K562 (cell line): ENCODE measurements around the gene TRNT1. TPM values are rescaled to one million over a fixed set of nuclear protein-coding genes. Genes with fewer than 3 reads are reported as not detected.

Experiments used
- CHD4 ChIP-seq: fragments of 200-600 bp; sonication (generic); IDR thresholded peaks from 3 replicates; pipeline ENCODE4 v1.6.1; 2012; ENCODE audit warnings: low read depth, mild to moderate bottlenecking, mixed read lengths, low read length, inconsistent platforms; ENCODE audit not compliant: insufficient read depth, insufficient replicate concordance, poor library complexity, severe bottlenecking
- EP300 ChIP-seq: IDR thresholded peaks from 2 replicates; pipeline ENCODE4 v1.6.1; 2012; ENCODE audit warnings: low read length, improper control_type of control experiment
- GABPB2 ChIP-seq: fragments of 250-450 bp; sonication (Bioruptor Pico); conservative IDR thresholded peaks from 2 replicates; pipeline ENCODE4 v1.5.1; 2021; ENCODE audit warnings: mild to moderate bottlenecking
- GTF2F1 ChIP-seq: IDR thresholded peaks from 2 replicates; pipeline ENCODE4 v1.6.1; 2011; ENCODE audit warnings: low read depth, low read length, improper control_type of control experiment
- JUN ChIP-seq, 2 experiments: sonication (generic) in 1 of 2; formaldehyde crosslinking in 1 of 2; IDR thresholded peaks; 2 replicates each; pipeline versions ENCODE4 v1.6.1 to v1.8.0; 2012 to 2022; ENCODE audit warnings: borderline replicate concordance in 2 of 2, mild to moderate bottlenecking in 2 of 2, improper control_type of control experiment in 1 of 2, low read depth in 1 of 2, low read length in 1 of 2, missing genetic modification reagents in 1 of 2
- MECOM ChIP-seq: fragments of 250-450 bp; sonication (Bioruptor Pico); IDR thresholded peaks from 2 replicates; pipeline ENCODE4 v1.8.0; 2022; ENCODE audit warnings: inconsistent platforms
- NFATC3 ChIP-seq: fragments of 450-650 bp; IDR thresholded peaks from 2 replicates; pipeline ENCODE4 v1.6.1; 2017; ENCODE audit warnings: mild to moderate bottlenecking
- NFIC ChIP-seq: fragments of 450-650 bp; IDR thresholded peaks from 2 replicates; pipeline ENCODE4 v1.6.1; 2017; ENCODE audit warnings: mild to moderate bottlenecking, inconsistent platforms
- POLR2AphosphoS5 ChIP-seq: IDR thresholded peaks from 2 replicates; pipeline ENCODE4 v1.6.1; 2011; ENCODE audit warnings: mild to moderate bottlenecking, low read depth, low read length, moderate library complexity; ENCODE audit not compliant: control insufficient read depth, insufficient read depth
- POLR2G ChIP-seq: fragments of 200-400 bp; formaldehyde crosslinking; IDR thresholded peaks from 2 replicates; pipeline ENCODE4 v1.6.1; 2017; ENCODE audit warnings: low read depth, mild to moderate bottlenecking, antibody characterized with exemption, low read length, moderate library complexity
- PRPF4 ChIP-seq: fragments of 200-400 bp; formaldehyde crosslinking; IDR thresholded peaks from one replicate; pipeline ENCODE4 v1.6.1; 2017; ENCODE audit warnings: low read length, low read depth, mild to moderate bottlenecking; ENCODE audit not compliant: insufficient read depth, poor library complexity, severe bottlenecking
- RBM14 ChIP-seq: fragments of 200-400 bp; formaldehyde crosslinking; IDR thresholded peaks from 2 replicates; pipeline ENCODE4 v1.6.1; 2018; ENCODE audit warnings: low read depth, mild to moderate bottlenecking, low read length, moderate library complexity, borderline replicate concordance; ENCODE audit not compliant: insufficient read depth
- RNF2 ChIP-seq: sonication (generic); IDR thresholded peaks from 2 replicates; pipeline ENCODE4 v1.6.1; 2016
- SFPQ ChIP-seq: fragments of 200-400 bp; formaldehyde crosslinking; IDR thresholded peaks from 2 replicates; pipeline ENCODE4 v1.6.1; 2017; ENCODE audit warnings: mild to moderate bottlenecking, low read depth, low read length, moderate library complexity
- SIN3B ChIP-seq: fragments of 450-650 bp; IDR thresholded peaks from 2 replicates; pipeline ENCODE4 v1.6.1; 2017; ENCODE audit warnings: low read depth, mild to moderate bottlenecking, moderate library complexity
- TAL1 ChIP-seq: fragments of 450-650 bp; IDR thresholded peaks from 2 replicates; pipeline ENCODE4 v1.6.1; 2016; ENCODE audit warnings: mild to moderate bottlenecking
- ZNF518B ChIP-seq: fragments of 250-450 bp; sonication (Bioruptor Pico); IDR thresholded peaks from 2 replicates; pipeline ENCODE4 v1.5.0; 2021; ENCODE audit warnings: mild to moderate bottlenecking, moderate library complexity
- polyA plus RNA-seq, 8 experiments: library from polyadenylated mRNA; depleted of rRNA in 4 of 8; stranded (reverse) in 5 of 8; unstranded in 3 of 8; fragments of >200 nt; fragmentation: Nextera tagmentation in 2 of 8; fragmentation: Illumina TruSeq in 1 of 8; extraction: Ambion mirVana in 2 of 8; extraction: Trizol in 1 of 8; gene quantifications; 2 replicates each; pipeline versions ENCODE4 v1.2.1 to v1.2.3, GENCODE V29; 2011 to 2014; ENCODE audit warnings: inconsistent platforms in 1 of 8, missing spikeins in 1 of 8
- total RNA-seq, 7 experiments: library from RNA; depleted of rRNA in 6 of 7; stranded (reverse); fragments of >200 nt in 6 of 7; fragmentation: Illumina TruSeq in 2 of 7; extraction: Trizol in 2 of 7; gene quantifications; 2 replicates each; pipeline versions ENCODE4 v1.2.1 to v1.2.3, GENCODE V29; 2011 to 2021; ENCODE audit warnings: low replicate concordance in 1 of 7
- TF ChIP-seq, protein P1 (sequence below): fragments of 450-650 bp; IDR thresholded peaks from 2 replicates; pipeline ENCODE4 v1.6.1; 2018; ENCODE audit warnings: mild to moderate bottlenecking, low read depth; ENCODE audit not compliant: partially characterized antibody

TRNT1 gene
- total and polyA plus RNA-seq, 9 of the 15 experiments (the other 6 are each of a cell fraction or from before 2014, with no cell fraction given): 38.1 to 58.2 (median 47.4) TPM

DNA sequence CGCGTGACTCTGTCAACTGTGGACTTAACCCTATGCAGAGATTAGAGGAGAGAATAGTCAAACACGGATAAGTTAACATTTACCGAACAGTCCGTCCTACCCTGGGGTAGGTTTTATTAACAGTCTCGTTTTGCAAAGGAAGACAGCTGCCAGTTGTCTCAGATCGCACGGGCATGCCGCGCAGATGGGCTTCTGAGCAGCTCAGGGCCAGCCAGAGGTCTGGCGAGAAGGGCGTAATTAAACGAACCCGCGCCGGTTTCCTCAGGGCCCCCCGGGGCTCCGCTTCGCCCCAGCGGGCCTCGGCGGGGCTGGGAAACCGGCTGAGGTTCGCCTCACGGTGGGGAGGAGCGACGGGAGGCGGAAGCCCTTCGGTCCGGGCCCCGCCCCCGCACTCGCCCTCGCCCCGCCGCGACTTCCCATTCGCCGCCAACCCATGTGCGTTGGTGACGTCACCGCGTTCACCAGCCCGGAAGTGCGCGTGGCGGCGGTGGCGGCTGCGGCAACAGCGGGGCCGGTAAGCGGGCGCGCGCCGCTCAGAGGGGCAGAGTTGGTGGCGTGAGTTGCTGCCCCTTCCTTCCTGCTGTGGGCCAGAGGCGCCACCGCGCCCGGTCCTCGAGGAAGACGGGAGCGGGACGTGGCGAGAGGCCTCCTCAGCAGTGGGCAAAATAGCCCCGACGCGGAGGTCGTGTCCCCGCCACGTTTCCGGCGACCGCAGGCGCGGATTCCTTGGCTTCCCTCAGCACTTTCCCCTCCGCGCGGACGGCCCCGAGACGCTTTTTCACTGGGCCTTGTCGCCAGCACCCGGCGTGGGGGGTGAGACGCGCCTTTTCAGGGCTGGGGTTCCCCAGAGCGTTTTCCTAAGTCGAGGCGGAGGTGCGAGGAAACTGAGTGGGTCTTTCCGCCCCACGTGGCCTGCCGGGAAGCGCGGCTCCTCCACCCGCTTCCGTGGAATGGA is at the start of gene TRNT1 (continued):
- TF ChIP-seq JUN (IDR thresholded peaks at IDR 0.05; ENCODE audit: borderline replicate concordance, low read depth, low read length): peak; percentile 93
- TF ChIP-seq JUN (CRISPR knock-in tag; IDR thresholded peaks at IDR 0.05; ENCODE audit: borderline replicate concordance): peak; percentile 98
- no peak; the same call in 1 of the 2 replicates for TF ChIP-seq GABPB2 (CRISPR knock-in tag)
- TF ChIP-seq PRPF4: peak; percentile 83
- TF ChIP-seq CHD4: no peak
- TF ChIP-seq NFIC: peak; percentile 46
- TF ChIP-seq ZNF518B: no peak
- peak; percentile 19; the same call in 1 of the 2 replicates for TF ChIP-seq EP300
- TF ChIP-seq, protein P1, sequence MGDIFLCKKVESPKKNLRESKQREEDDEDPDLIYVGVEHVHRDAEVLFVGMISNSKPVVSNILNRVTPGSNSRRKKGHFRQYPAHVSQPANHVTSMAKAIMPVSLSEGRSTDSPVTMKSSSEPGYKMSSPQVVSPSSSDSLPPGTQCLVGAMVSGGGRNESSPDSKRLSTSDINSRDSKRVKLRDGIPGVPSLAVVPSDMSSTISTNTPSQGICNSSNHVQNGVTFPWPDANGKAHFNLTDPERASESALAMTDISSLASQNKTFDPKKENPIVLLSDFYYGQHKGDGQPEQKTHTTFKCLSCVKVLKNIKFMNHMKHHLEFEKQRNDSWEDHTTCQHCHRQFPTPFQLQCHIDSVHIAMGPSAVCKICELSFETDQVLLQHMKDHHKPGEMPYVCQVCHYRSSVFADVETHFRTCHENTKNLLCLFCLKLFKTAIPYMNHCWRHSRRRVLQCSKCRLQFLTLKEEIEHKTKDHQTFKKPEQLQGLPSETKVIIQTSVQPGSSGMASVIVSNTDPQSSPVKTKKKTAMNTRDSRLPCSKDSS: no peak
- no peak for TF ChIP-seq MECOM
- peak; percentile 98 for TF ChIP-seq POLR2G
- no peak for TF ChIP-seq SFPQ
- TF ChIP-seq POLR2AphosphoS5: peak; percentile 90
- TF ChIP-seq SIN3B: no peak; the same call in 1 of the 2 replicates
- TF ChIP-seq TAL1: no peak
- 0 out of 2 replicates have a peak, but pooled peaks have one; percentile 82 for TF ChIP-seq RBM14
- no peak for TF ChIP-seq GTF2F1
- TF ChIP-seq RNF2: peak; percentile 17; the same call in 1 of the 2 replicates
- TF ChIP-seq NFATC3: peak; percentile 65; the same call in 1 of the 2 replicates
